ENCODE results near the gene ARSG.

DNA sequence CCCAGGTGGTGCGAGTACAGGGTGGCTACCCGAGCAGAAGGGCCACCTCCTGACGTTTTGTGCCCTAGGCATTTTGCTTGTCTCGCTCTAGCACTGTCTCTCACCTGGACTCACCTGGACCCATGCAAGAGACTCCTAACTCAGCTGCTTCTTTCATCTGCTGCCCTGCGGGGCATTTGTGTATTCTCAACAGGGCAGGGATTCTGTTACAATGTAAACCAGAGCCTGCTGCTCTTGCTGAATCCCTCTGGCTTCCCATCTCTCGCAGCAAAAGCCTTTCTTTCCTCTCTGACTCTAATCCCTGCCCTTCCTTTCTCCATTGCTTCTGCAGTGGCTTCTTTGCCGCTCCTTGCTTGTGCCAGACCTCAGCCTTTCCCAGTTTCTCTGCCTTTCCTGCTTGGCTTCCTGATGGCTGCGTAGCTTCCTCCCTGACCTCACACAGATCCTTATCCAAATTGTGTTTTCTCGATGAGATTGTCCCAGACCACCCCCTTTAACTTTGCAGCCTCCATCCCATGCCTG lies 10.2 kb downstream of the ARSG start:
- TF ChIP-seq, protein P1, sequence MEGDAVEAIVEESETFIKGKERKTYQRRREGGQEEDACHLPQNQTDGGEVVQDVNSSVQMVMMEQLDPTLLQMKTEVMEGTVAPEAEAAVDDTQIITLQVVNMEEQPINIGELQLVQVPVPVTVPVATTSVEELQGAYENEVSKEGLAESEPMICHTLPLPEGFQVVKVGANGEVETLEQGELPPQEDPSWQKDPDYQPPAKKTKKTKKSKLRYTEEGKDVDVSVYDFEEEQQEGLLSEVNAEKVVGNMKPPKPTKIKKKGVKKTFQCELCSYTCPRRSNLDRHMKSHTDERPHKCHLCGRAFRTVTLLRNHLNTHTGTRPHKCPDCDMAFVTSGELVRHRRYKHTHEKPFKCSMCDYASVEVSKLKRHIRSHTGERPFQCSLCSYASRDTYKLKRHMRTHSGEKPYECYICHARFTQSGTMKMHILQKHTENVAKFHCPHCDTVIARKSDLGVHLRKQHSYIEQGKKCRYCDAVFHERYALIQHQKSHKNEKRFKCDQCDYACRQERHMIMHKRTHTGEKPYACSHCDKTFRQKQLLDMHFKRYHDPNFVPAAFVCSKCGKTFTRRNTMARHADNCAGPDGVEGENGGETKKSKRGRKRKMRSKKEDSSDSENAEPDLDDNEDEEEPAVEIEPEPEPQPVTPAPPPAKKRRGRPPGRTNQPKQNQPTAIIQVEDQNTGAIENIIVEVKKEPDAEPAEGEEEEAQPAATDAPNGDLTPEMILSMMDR (IDR thresholded peaks at IDR 0.05; ENCODE audit: low read length) = no peak
- TF ChIP-seq EZH2 (IDR thresholded peaks at IDR 0.05; ENCODE audit: borderline replicate concordance, low read length) = no peak

Measured in OCI-LY1 (cell line).